Stimulated activated CD4-positive, alpha-beta T cell treated with anti-CD3 and anti-CD28 coated beads, TNF-alpha, amount 100 ng/mL, for 1 hour (primary cell): Measurements from ENCODE around the gene CEBPB.
"Not testable (repeated sequence)": the region's sequence is repeated elsewhere in the genome, so short reads cannot be mapped to it uniquely, and the experiment has no call there.

Experiments used
- DNase-seq, 3 donors: peaks; one replicate each; pipeline ENCODE4 v3.0.0-alpha.2; 2020; ENCODE audit warnings: low read depth in 3 of 3, low spot score in 1 of 3

CEBPB gene

DNA sequence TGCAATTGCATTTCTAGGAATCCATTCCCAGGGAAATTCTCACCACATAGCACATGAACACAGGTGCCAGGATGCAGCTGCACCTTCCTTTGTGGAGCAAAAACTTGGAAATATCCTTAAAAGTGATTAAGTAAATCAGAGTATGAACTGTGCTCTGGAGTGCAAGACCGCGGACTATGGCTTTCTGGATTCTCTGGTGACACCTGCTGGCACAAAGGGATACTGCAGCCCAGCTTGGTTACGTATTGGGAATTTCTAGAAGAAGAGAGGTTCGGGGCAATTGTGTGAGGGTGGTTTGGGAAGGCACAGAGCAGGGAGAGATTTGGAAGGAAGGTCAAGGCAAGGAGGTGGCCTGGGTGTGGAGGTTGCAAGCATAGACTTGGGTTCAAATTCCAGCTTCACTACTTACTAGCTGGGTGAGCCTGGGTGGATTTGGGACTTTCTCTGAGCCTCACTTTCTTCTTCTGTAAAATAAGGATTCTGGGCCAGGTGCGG is 21.3 kb upstream of the CEBPB start:
- DNase-seq: peak; percentile 46 to 83 (median 74)

DNA sequence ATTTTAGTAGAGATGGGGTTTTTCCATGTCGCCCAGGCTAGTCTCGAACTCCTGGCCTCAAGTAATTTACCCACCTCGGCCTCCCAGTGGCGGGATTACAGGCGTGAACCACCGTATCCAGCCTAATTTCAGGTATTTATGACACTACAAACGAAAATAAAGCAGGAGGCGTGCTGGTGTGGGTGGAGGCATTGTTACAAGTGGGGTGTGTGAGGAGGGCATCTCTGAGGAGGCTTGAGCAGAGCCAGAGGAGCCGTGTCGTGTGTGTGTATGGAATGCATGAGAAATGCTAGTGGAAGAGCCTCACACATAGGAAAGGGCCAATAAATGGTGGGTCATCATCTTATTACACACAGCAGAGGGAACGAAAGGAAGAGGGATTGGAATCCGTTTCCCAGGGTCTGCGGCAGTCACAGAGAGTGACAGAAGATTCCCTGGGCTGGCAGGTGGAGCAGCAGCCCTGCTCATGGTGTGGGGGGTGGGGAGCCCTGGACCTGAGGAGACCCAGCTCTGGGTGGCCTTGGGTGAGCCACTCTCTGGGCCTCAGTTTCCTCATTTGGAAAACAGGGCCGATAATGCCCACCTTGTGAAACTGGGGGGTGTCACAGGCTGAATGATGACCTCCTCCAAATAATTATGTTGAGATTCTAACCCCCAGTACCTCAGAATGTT is 19.9 kb upstream of the CEBPB start:
- no peak for DNase-seq

DNA sequence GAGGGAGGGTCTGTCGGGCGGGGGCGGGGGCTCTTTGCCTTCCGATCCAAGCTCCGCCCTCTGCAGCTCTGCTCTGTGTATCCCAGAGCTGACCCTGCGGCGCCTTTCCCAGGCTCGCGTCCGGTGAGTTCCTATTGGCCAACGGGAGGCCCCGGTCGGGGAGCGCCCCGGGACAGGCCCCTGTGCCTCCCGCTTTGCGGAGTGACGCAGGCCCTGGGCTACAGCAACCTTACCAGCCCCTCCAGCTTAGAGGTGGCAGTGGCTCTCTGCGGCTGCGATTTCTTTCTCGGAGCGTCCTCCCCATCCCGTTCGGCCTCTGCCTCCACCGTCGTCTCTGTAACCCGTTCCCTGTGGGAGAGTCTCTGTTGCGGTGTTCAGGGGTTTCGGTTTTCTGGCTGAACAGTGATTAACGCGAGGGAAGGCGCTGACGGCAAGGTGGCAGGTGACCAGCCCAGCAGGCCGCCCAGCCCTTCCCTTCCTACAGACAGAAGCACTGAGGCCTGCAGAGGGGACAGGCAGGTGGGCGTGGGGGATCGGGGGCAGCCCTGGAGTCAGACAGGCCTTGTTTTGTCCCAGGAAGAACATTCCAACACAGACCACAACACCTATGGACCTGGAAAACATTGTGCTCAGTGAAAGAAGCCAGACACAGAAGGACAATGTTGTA is 18.1 kb upstream of the CEBPB start:
- no peak for DNase-seq

DNA sequence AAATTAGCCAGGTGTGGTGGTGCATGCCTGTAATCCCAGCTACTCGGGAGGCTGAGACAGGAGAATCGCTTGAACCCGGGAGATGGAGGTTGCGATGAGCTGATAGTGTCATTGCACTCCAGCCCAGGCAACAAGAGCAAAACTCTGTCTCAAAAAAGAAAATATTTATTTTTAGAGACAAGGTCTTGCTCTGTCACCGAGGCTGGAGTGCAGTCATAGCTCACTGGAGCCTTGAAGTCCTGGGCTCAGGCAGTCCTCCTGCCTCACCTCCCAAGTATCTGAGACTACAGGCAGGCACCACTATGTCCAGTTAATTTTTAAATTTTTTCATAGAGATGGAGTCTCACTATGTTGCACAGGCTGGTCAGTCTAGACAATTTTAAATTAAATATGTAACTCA is 16.2 kb upstream of the CEBPB start:
- no peak for DNase-seq

DNA sequence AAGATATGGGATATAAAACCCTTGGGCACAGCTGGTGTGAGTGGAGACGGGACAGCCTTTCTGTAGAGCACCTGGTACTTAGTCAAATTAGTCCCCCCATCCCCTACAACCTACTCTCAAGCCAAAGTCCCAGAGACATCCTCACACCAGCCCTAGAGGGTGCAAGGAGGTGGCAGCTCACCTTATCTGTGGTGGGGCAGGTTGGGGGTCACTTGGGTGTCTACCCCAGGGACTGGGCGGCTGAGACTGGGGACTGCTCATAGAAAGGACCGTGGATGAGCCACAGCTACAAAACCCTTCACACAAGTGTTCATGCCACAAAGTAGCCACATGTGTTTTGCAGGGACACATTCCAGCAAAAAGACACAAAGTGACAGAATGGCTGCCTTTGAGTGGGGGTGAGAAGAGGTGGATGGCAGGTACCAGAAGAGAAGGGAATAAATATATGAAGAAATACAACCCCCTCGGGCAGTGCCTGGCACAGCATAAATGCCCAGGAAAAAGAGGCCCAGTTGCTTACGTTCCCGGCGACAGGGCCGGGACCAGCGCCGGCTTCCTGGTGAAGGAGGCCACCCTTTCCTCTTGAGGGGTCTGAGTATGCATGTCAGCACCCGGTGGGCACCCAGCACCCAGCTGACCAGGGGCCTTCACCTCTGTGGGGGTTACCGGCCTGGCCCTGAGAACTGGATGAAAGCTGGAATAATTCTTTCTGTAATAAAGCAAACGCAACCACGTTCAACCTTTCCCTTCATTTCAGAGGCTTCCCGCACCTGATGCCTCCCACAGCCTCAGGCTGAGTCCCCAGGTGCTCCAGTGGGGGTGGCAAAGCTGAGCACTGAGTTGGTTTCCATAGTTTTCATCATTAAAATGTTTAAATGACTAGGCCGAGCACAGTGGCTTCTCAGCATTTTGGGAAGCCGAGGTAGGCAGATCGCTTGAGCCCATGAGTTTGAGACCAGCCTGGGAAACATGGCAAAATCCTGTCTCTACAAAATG is 14.4 kb upstream of the CEBPB start:
- no peak for DNase-seq

DNA sequence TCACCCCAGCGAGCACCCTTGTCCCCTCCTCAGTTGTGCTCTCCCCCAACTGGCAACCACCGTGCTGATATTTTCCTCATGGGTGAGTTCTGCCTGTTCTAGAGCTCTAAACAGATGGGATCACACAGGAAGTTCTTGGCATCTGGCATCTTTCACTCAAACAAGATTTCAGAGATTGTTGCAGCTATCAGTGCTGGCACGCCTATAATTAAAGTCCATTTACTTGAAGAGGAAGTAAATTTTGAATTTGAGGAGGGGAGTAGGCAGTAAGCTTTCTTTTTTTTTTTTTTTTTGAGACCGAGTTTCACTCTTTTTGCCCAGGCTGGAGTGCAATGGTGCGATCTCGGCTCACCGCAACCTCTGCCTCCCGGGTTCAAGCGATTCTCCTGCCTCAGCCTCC is 12.0 kb upstream of the CEBPB start:
- not testable (repeated sequence) for DNase-seq

DNA sequence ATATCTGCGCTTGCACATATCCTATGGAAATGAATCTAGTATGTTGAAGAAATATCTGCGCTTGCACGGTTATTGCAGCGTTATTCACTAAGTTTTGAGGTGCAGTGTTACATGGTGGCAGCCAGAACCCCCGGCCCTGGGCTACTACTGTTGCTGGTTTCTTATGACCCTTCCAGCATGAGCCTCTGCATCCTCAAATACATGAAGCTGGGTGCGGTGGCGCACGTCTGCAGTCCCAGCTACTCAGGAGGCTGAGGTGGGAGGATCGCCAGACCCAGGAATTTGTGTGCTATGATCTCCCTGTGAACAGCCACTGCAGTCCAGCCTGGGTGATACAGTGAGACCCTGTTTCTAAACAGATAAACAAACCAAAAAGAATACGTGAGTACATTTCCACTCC is 9.3 kb upstream of the CEBPB start:
- DNase-seq: no peak

DNA sequence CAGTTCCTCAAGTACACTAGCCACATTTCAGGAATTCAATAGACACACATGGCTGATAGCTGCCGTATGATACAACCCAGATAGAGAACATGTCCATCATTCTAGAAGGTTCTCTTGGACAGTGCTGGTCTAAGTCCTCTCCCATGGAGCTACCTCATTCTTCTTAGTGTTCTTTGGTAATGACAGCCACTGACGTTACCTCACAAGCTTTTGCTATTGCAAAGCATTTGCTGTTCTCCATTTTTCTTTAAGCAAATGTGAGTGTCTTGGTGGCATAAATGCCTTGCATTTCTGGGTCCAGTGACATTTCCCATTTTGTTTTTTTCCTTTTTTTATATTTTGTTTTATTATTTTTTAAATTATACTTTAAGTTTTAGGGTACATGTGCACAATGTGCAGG is 8.3 kb upstream of the CEBPB start:
- no peak for DNase-seq

DNA sequence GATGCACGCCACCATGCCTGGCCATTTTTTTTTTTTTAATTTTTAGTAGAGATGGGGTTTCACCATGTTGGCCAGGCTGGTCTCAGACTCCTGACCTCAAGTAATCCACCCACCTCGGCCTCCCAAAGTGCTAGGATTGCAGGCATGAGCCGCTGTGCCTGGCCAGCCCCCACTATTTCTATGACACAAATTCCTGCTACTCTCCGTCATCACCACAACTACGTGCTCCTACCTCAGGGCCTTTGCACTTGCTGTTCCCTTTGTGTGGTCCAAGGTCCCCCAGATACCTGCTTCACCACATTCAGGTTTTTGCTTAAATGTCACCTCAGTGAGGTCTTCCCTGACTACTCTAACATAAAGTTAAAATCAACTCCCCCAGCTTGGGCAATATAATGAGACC is 5.2 kb upstream of the CEBPB start:
- DNase-seq: no peak

DNA sequence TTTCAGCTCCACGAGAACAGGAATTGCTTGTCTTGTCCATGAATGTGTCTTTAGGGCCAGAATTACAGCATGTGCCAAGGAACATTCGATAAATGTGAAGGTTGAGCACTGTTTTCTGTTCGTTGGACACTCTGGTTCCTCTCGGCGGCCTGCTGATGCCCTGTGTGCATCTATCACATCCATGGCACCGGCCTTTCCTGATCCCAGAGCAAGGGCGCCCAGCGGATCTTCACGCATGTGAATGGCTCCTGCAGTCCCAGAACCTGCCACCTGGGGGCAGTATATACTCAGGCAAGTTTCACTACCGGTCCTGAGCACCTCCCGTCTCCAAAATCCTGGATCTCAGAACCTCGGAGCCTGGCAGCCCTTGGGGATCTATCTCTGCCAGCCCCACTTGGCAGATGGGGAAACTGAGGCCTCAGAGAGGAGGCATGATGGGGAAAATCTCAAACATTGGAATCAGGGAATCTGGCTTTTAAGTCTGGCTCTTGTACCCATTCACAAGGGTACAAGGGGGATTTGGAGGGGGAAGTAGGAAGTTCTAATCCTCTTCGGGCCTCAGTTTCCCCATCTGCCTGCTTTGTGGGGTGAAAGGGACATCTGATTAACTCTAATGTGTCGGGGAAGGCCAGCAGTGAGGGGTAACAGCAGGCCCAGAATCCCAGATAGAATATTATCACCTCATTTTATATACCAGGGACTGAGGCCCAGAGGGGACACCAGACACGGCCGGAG is 4.3 kb upstream of the CEBPB start:
- peak; percentile 68 to 89 (median 69) for DNase-seq

DNA sequence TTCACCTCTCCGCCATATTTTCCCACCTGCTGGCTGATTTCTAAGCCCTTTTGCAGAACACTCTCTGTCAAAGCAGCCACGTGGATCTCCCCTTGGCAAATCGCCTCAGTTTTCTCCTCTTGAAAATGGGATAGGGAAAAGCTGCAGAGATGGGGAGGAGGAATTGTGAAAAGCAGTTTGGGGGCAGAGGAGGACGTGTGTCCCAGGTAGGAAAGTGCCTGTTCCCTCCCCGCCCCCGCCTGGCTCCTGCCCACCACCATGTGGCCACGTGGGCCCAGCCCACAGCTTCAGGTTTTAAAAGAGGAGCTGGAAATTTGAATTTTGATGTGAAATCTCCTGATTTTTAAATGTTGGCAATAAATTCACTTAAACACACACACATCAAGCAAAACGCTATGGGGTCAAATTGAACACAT is 3.6 kb upstream of the CEBPB start:
- DNase-seq: no peak

DNA sequence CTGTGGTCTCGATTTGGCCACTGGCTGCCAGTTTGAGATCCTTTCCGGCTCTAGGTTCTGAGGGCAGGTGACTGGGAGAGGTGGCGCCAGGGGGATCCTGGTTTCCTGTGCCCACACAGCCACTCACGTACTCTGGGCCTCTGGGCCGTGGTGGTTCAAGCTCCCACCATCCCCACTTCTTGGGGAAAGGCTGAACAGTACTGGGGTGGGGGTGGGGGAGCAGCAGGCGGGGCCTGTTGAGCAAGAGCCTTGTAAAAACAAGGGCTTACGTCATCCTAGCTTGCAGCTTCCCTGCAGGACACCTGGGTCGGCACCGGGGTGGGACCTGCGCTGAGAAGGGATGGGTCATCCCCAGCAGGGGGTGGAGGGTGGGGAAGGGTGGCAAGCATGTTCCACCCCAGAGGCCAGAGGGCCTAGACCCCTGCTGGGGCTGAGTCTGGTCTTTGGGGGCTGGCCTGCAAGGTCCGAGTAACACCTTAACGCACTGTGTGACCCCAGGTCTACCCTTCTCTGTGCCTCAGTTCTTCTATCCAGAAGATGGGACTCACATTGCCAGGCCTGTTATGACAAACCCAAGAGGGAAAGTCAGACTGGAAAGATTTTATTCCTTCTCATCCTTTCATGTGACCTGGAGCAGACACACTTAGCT is 3.1 kb upstream of the CEBPB start:
- DNase-seq: no peak

DNA sequence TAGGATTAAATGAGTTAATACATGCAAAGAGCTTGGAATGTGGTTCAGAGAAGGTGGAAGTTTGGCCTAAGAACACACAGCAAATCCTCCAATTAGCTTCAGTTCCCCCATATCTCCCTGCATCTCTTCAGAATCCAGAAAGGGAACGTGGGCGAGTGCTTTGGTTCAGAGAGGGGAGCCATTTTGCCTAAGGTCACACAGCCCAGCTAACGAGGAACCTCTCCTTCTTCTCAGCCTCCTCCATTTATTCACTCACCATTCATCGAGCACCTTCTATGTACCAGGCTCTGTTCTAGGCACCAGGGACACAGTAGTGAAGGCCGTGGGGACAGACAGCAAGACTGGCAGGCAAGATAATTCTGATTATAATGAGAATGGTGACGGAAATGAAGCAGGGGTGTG is 2.3 kb upstream of the CEBPB start:
- DNase-seq: no peak

DNA sequence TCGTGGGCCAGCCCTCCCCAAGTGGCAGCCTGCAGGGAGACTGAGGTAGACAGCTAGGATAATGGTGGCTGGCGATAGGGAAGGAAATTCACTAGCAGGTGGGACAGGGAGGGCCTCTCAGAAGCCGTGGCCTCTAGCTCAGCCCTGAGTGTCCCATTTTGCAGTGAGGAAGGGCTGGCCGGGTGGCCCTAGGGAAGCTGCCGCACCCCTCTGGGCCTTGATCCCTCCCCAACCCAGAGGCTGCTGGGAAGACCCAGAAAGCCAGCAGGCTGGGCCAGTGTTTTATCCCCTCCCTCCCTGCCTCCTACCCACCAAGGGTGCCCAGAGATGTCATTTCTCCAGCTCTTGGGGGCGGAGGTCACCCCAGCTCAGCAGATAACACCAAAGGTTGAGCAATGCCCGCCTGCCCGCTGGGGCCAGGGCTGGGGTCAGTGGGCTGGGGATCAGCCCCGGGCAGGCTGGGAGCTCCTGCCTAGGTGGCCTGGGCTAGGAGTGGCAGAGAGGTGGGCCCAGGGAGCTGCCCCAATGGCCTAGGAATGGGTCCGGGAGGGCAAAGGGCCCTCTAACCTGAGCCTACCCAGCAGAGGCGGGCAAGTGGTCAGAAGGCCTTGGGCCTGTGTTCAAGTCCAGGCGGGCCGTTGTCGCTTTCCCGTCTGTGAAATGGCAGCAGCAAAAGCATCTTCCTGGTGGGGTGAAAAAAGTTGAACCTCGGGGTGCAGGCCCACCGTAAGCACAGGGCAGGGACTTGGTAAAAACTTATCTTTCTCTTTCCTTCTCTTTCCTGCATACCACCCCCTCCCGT is 1.6 kb upstream of the CEBPB start:
- DNase-seq: no peak

DNA sequence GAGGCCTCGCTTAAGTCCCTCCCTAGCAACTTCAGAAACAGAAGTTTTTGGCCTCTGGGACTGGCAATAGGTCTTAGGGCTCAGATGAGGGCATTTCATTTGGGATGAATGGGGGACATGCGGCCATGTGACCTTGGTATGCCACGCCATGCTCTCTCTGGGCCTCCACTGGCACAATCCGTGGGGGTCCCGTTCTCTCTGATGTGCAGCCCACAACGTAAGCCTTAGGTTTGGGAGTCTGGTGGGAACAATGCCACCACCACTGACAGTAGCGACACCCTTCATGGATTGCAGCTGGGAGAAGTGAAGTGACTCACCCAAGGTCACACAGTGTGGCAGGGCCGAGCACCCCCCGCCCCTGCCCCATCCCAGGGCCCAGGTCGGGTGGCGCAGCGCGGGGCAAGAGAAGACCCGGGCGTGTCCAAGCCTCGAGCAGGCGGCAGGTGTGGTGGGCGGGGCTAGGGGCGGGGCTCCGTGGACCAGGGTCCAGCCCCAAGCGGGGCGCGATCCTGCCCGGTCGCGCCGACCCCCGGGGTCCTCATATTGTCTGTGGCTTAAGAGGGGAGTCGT is 864 bp upstream of the CEBPB start:
- DNase-seq: peak in 1 of 3 donors; percentile 28

DNA sequence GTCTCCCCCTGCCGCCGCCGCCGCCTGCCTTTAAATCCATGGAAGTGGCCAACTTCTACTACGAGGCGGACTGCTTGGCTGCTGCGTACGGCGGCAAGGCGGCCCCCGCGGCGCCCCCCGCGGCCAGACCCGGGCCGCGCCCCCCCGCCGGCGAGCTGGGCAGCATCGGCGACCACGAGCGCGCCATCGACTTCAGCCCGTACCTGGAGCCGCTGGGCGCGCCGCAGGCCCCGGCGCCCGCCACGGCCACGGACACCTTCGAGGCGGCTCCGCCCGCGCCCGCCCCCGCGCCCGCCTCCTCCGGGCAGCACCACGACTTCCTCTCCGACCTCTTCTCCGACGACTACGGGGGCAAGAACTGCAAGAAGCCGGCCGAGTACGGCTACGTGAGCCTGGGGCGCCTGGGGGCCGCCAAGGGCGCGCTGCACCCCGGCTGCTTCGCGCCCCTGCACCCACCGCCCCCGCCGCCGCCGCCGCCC is 474 bp downstream of the CEBPB start:
- peak in 2 of 3 donors; percentile 23 to 51 for DNase-seq

DNA sequence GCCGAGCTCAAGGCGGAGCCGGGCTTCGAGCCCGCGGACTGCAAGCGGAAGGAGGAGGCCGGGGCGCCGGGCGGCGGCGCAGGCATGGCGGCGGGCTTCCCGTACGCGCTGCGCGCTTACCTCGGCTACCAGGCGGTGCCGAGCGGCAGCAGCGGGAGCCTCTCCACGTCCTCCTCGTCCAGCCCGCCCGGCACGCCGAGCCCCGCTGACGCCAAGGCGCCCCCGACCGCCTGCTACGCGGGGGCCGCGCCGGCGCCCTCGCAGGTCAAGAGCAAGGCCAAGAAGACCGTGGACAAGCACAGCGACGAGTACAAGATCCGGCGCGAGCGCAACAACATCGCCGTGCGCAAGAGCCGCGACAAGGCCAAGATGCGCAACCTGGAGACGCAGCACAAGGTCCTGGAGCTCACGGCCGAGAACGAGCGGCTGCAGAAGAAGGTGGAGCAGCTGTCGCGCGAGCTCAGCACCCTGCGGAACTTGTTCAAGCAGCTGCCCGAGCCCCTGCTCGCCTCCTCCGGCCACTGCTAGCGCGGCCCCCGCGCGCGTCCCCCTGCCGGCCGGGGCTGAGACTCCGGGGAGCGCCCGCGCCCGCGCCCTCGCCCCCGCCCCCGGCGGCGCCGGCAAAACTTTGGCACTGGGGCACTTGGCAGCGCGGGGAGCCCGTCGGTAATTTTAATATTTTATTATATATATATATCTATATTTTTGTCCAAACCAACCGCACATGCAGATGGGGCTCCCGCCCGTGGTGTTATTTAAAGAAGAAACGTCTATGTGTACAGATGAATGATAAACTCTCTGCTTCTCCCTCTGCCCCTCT is 1.1 kb downstream of the CEBPB start:
- DNase-seq: peak in 2 of 3 donors; percentile 30 to 53
